Endodermal cell (in vitro differentiated cells): Measurements from ENCODE around the gene GRB10. TPM values are rescaled to one million over a fixed set of nuclear protein-coding genes. Genes with fewer than 3 reads are reported as not detected.

ENCODE experiments used
- DNase-seq: peaks from one replicate; pipeline ENCODE4 v3.0.0-alpha.2; 2017
- H3K27ac ChIP-seq: 2 replicates; pipeline ENCODE4 v1.5.1; 2013; ENCODE audit warnings: mild to moderate bottlenecking, low read depth, low read length, moderate library complexity
- H3K27me3 ChIP-seq: 2 replicates; pipeline ENCODE4 v1.6.1; 2013; ENCODE audit warnings: mild to moderate bottlenecking, low read length, moderate library complexity; ENCODE audit not compliant: insufficient read depth, control insufficient read depth, poor library complexity, severe bottlenecking
- H3K36me3 ChIP-seq: 2 replicates; pipeline ENCODE4 v1.7.0; 2013; ENCODE audit warnings: mild to moderate bottlenecking, low read length, moderate library complexity; ENCODE audit not compliant: control insufficient read depth, insufficient read depth
- H3K4me1 ChIP-seq: one replicate; pipeline ENCODE4 v1.7.0; 2013; ENCODE audit warnings: low read length; ENCODE audit not compliant: control insufficient read depth, insufficient read depth
- H3K4me3 ChIP-seq: 2 replicates; pipeline ENCODE4 v1.5.1; 2013; ENCODE audit warnings: mild to moderate bottlenecking, low read length, moderate library complexity
- H3K9ac ChIP-seq: 2 replicates; pipeline ENCODE4 v1.6.1; 2013; ENCODE audit warnings: mild to moderate bottlenecking, low read length, moderate library complexity; ENCODE audit not compliant: poor library complexity, severe bottlenecking; ENCODE audit errors: extremely low read depth
- H3K9me3 ChIP-seq: 2 replicates; pipeline ENCODE4 v1.6.1; 2013; ENCODE audit warnings: mild to moderate bottlenecking, low read length, moderate library complexity; ENCODE audit not compliant: control insufficient read depth
- H3K27ac Mint-ChIP-seq: 2 replicates; pipeline ENCODE4 v1.8.0; 2020; ENCODE audit warnings: mixed read lengths
- H3K27me3 Mint-ChIP-seq: 2 replicates; pipeline ENCODE4 v1.8.0; 2021; ENCODE audit warnings: mild to moderate bottlenecking, mixed read lengths; ENCODE audit not compliant: insufficient read depth
- H3K36me3 Mint-ChIP-seq: 2 replicates; pipeline ENCODE4 v1.8.0; 2020; ENCODE audit warnings: low read depth, mixed read lengths
- H3K4me1 Mint-ChIP-seq: 2 replicates; pipeline ENCODE4 v1.8.0; 2020; ENCODE audit warnings: mixed read lengths
- H3K4me3 Mint-ChIP-seq: 2 replicates; pipeline ENCODE4 v1.8.0; 2020; ENCODE audit warnings: mild to moderate bottlenecking, moderate library complexity, mixed read lengths
- H3K9me3 Mint-ChIP-seq: 2 replicates; pipeline ENCODE4 v1.8.0; 2020; ENCODE audit warnings: mild to moderate bottlenecking, mixed read lengths
- CTCF ChIP-seq: fragments of 200-600 bp; sonication (generic); conservative IDR thresholded peaks from 2 replicates; pipeline ENCODE4 v1.5.0; 2021; ENCODE audit warnings: antibody characterized with exemption, mild to moderate bottlenecking
- WGBS, 2 experiments: methylation state at CpG; one replicate each; pipeline versions ENCODE4 v1.1.5 to v1.1.7; 2013; ENCODE audit warnings: missing lambda C conversion rate in 2 of 2, mixed read lengths in 1 of 2; ENCODE audit not compliant: insufficient coverage in 1 of 2, insufficient read length in 1 of 2; 5-methylcytosine and 5-hydroxymethylcytosine counted together
- total RNA-seq, 2 donors: library from RNA; stranded (reverse); fragmentation: NEBNext Ultra II Directional in 1 of 2; extraction: Animal tissue kit (Norgen Biotek cat#: 25700) in 1 of 2; gene quantifications; 2 replicates in 1 of 2; 3 replicates in 1 of 2; pipeline ENCODE4 v1.2.1, GENCODE V29; 2021

GRB10 gene
- total RNA-seq, 2 donors from 2014 or later = 71.9 to 97.5 TPM

DNA sequence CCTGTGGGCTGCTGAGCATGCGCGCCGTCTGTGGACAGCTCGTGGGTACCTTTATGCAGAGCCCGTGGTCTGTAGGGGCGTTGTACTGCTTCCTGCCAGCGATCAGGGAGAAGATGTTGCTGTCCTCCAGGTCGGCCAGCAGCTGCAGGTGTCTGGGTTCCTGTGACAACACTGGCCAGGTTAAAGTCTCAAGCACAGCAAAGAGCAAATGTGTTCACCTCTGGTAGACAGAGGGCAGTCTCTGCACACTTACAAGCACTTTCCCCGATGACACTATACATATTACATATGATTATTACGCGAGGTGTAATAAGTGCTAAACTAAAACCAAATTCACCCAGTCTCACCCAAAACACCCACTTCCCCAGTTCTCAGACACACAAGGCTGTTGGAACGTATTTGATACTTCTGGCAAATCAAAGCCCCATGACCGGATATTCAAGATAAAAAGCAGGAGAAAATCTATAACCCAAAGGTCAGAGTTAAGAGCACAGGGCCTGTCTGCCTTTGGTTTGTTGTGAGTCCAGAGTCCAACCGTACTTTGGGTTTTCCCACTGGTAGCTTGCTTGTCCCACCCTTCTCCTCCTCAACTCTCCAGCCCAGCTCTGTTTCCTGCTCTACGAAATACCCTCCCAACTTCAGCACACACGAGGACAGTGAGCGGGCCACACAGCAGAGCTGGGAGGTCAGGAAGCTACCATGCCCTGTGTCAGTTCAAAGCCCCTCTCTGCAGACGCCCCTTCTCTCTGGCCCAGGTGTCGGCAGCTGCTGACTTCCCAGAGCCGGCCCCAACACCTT, 167.8 kb downstream of the GRB10 start:
- no peak overlapping the region for H3K9ac ChIP-seq
- Mint-ChIP-seq H3K4me1 (no peaks in the 10 kb centered on the region), H3K9me3 (no peaks in the 10 kb centered on the region), H3K27me3 (no peaks in the 10 kb centered on the region), H3K4me3 (no peak overlapping the region), H3K36me3 (peaks cover 78% of the 10 kb centered on the region), H3K27ac (peak overlapping the region; percentile 26)
- H3K9me3 ChIP-seq = no peaks in the 10 kb centered on the region
- no peaks in the 10 kb centered on the region for H3K4me1 ChIP-seq
- no peak overlapping the region for H3K4me3 ChIP-seq
- H3K27me3 ChIP-seq = no peaks in the 10 kb centered on the region
- no peak for TF ChIP-seq CTCF
- no peak for DNase-seq
- H3K36me3 ChIP-seq = peaks cover 84% of the 10 kb centered on the region
- no peak overlapping the region for H3K27ac ChIP-seq
- WGBS, 2 experiments = 92 to 94% methylated on average over 10 to 20 of the region's 20 CpGs

GRCh38 chr7:50613473-50613872, 169.2 kb downstream of the GRB10 start:
- Histone ChIP-seq H3K27me3 (no peaks in the 10 kb centered on the region), H3K9ac (no peak overlapping the region), H3K4me1 (no peaks in the 10 kb centered on the region), H3K4me3 (no peak overlapping the region), H3K9me3 (no peaks in the 10 kb centered on the region), H3K36me3 (peaks cover 86% of the 10 kb centered on the region), H3K27ac (no peak overlapping the region)
- no peak for TF ChIP-seq CTCF
- DNase-seq = no peak
- Mint-ChIP-seq H3K4me1 (no peaks in the 10 kb centered on the region), H3K27ac (no peak overlapping the region), H3K9me3 (no peaks in the 10 kb centered on the region), H3K27me3 (no peaks in the 10 kb centered on the region), H3K36me3 (peaks cover 76% of the 10 kb centered on the region), H3K4me3 (no peak overlapping the region)
- 87 to 92% methylated on average over 5 to 8 of the region's 8 CpGs for WGBS, 2 experiments

- no peak overlapping the region for H3K4me3 Mint-ChIP-seq
These were observed 170.0 kb downstream of the GRB10 start for GRCh38 chr7:50612704-50613103.

More at GRCh38 chr7:50612704-50613103, 170.0 kb downstream of the GRB10 start:
- no peaks in the 10 kb centered on the region for H3K27me3 ChIP-seq
- no peaks in the 10 kb centered on the region for H3K9me3 ChIP-seq
- no peaks in the 10 kb centered on the region for H3K4me1 ChIP-seq
- Mint-ChIP-seq H3K9me3 (no peaks in the 10 kb centered on the region), H3K36me3 (peaks cover 76% of the 10 kb centered on the region), H3K27me3 (no peaks in the 10 kb centered on the region), H3K4me1 (no peaks in the 10 kb centered on the region), H3K27ac (no peak overlapping the region)
- peaks cover 86% of the 10 kb centered on the region for H3K36me3 ChIP-seq
- no peak overlapping the region for H3K4me3 ChIP-seq
- no peak for TF ChIP-seq CTCF
- no peak for DNase-seq
- no peak overlapping the region for H3K9ac ChIP-seq
- no peak overlapping the region for H3K27ac ChIP-seq
- 91 to 100% methylated on average over 4 to 5 of the region's 5 CpGs for WGBS, 2 experiments
